Activated gamma-delta T cell treated with anti-CD3 and anti-CD28 coated beads, Interleukin-2, amount 50 U/mL, for 16 hours (primary cell): ENCODE data around the gene PRPF19.

Experiments
- DNase-seq: peaks from one replicate; pipeline ENCODE4 v3.0.0-alpha.2; 2020; ENCODE audit warnings: low read depth

Gene PRPF19

GRCh38 chr11:60905047-60905446, 1.3 kb downstream of the PRPF19 start:
- no peak for DNase-seq

- DNase-seq, result no peak
Observed at GRCh38 chr11:60902625-60903024, 3.8 kb downstream of the PRPF19 start.

GRCh38 chr11:60900673-60901404, 5.5 kb downstream of the PRPF19 start:
- no peak for DNase-seq

DNA sequence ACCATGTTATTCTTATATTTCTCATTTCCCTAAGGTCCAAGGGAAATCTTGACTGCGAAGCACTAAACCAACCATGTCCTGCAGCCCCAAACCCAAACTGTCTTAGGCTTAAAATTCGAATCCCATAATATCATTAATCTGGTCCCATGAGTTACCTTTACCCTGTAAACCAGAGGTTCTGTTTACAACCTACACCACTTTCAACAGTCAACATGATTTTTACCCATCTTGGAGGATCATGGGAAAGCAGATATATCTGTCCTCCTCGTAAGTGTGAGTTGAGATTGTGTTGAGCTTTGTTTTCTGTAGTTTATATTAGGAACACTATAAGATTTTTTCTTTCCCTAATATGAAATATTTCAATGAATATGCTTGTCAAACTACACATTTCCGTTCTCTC, 6.4 kb downstream of the PRPF19 start:
- DNase-seq, result no peak

DNA sequence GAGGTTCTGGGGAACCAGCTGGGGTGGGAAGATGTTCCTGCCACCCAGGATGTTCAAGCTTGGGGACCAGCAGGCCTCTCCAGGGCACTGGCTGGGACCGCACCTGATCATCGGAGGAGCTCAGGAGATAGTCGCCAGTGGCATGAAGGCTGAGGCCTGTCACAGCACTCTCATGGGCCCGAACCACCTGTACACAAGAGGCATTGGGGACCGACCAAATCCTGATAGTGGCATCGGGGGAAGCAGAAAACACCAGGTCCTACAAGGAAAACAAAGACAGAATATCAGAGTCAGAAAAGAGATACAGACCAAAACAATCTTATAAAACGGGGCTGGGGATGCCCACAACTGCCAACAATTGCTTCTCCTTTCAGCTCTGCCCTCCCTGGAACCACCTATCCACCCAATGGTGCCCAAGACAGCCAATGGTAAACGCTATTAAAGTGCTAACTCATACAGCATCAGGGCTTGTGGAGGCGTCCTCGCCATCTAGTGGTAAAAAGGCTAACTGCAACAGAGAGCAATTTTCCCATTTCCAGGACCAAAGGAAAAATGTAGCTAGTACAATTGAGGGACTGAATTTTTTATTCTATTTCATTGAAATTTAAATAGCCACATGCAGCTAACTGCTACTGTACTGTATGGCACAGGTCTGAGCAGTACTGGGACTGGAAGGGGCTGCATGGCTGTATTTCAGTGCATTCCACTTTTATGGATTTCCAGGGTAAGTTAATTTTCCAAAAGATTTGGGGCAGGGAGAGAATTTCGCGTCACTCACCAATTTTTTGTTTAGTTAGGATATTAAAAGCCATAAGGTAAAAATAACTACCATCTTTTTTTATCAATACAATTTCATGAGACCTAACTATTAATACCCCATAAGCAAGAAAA, 7.1 kb downstream of the PRPF19 start:
- no peak for DNase-seq

DNA sequence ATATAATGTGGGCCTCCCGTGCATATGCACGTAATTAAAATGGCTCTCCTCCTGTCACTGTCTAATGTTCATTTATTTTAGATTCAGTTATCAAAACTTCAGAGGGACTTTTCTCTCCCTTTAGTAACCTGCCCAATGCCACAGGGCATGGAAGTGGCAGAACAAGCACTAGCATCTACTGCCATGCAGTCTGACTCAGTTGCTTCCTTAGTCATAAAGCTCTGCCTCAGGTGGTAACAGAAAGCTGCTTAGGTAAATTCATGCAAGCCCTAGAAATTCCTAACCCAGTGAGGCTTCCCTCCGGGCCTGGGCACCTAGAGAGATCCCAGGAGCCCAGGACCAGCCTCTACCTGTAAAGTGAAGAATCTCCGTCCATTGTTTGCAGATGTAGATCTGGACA, 8.9 kb downstream of the PRPF19 start:
- DNase-seq, result no peak

DNA sequence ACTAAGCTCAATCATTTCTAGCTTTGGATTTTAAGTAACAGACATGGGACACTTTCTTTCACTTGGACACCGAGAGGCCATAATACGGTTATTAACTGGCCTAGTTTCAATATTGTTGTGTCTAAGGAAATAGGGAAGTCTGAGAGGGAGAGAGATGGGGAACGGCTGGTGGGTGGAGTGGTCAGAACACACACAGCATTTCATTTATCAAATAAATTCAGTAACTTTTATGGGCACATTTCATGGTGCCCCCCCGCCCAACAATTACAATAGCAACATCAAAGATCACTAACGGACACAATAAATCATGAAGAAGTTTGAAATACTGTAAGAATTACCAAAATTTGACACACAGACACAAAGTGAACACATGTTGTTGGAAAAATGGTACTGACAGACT, 10.7 kb downstream of the PRPF19 start:
- DNase-seq, result no peak

DNA sequence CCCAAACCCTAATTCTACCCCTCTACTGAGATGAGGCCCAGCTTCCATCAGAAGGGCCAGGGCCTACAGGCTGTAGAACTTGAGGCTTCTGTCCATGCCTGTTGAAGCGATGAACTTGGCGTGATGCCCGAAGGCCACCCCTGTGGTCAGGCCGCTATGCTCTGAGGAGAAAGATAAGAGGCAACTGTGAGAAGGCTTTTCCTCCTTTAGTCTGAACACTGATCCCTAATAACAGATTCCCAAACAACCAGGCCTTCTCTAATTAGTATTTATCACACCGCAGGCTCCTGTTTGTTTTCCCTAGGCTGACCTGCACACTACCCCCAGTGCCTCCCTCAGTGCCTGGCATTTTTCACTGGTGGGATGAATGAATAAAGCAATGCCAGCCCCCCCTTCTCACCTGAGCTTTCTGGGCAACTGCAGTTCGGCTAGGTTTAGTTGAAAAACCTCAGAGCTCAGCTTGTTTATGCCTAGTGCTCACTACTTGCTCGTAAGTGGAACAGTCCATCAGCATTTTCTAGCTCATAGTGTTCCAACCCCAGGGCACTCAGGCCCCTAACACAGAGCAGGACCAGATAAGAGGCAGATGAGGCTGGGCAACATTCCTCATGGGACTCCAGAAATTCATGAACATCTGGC, 15.2 kb downstream of the PRPF19 start:
- no peak for DNase-seq

- no peak for DNase-seq
Observed at GRCh38 chr11:60890696-60891095, 15.7 kb downstream of the PRPF19 start.

GRCh38 chr11:60889869-60890311, 16.5 kb downstream of the PRPF19 start:
- DNase-seq, result no peak

GRCh38 chr11:60887556-60887955, 18.8 kb downstream of the PRPF19 start:
- no peak for DNase-seq

DNA sequence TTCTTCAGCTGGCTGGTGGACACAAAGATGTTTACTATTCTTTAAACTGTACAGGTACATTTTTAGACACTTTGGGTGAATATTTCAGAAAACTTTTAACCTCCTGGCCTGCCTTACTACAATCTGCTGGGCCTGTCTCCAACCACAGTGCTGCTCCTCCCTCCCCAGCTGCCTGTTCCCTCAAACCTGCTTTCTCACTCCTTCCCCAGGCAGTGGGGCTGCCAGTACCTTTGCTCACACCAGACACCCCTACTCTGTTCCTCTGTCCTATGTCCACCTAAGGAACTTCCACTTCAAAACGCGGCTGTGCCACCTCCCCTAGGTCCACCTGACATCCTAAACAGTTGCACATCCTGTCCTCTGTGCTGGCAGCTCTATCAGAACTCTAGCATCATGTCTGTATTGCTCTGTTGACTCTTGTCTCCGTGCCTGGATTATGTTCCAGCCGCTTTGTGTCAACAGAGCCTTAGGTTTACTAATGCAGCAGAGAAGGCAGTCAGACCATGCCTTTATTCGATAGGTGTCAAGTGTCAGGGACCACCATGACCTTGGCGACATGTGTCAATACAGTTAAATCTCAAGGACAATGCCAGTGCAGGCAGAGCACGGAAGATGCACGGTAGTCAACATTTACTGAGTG, 25.6 kb downstream of the PRPF19 start:
- DNase-seq, result no peak

- no peak for DNase-seq
Observed at GRCh38 chr11:60879971-60880588, 26.3 kb downstream of the PRPF19 start.

DNA sequence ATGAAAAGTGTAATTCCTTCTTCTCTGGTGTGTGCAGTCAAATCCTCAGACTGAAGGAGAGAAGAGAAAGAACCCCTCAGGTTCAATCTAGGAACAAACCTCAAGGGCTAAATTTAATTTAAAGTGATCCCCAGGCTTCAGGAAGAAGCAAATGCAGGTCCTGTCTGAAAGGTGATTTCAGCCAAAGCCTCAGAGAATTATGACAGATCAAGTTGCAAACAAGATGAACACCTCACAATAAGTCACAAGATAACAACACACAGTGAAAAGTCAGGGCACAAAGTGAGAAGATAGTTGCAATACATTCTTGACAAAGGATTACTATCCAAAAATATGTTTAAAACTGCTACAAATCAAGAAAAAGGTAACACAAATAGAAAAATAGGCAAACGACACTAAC, 27.3 kb downstream of the PRPF19 start:
- DNase-seq, result no peak

- no peak for DNase-seq
Observed at GRCh38 chr11:60878245-60879101, 27.9 kb downstream of the PRPF19 start.

DNA sequence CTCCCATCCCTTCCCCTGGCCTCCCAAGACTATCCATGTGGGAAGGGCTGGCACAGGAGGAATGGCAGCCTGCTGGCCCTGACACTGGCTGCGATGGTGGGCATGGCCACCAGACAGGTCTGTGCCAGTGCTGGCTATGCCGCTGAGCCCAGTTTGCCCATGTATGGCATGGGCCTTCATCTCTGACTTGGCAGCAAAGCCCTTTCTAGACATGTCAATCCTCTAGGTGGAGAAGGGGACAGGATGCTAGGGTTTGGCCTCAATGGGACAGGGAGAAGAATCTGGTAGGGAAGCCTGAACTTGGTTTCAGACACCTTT, 30.3 kb downstream of the PRPF19 start:
- DNase-seq, result no peak

- DNase-seq, result no peak
Observed at GRCh38 chr11:60875366-60876167, 30.8 kb downstream of the PRPF19 start.

DNA sequence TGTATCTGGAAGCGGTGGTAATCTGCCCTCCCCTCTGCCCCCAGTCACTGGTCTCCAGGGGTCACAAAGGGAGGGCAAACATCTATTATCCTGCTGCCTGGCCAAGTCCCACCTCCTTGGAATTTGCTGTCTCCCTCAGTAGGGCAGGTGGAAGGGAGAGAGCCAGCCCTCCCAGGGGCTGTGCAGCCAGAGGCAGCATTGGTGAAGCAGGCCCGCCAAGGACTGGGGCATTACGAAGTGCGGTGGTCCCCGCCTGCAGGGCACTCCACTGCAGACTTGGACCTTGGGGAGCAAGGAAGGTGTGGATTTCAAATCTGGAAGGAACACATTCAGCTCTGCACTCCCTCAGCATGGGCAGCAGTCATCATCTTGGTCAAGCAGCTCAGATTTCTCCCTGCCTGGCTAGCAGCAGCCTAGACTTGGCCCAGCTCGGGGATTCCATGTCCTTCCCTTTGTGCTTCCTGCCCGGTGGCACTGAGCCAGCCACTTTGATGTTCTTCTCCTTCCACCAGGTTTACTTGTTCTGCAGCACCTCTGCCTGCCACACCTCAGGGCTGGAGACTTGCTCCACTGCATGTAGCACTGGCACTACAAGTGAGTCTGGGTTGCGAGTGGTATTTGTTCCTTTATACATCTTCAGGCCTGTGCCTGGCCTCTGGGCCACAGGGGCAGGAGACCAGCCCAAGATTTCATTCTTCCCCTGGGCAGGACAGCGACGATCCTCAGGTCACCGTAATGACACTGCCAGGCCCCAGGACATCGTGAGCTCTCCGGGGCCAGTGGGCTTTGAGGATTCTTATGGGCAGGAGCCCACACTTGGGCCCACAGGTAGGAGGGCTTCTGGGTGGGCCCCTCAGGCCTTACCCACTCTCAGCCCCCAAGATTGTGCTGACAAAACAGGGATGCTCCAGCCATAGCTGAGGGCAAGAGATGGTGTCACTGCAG, 31.7 kb downstream of the PRPF19 start:
- DNase-seq, result no peak

- no peak for DNase-seq
Observed at GRCh38 chr11:60873533-60873932, 32.9 kb downstream of the PRPF19 start.
